Lung (tissue), 12 donors: ENCODE results near the gene NKD2. TPM values are rescaled to one million over a fixed set of nuclear protein-coding genes. Genes with fewer than 3 reads are reported as not detected.

Experiments
- ATAC-seq: fragments of 200-7000 bp; cut with Tn5 transposase; one replicate; pipeline ENCODE4 v1.9.1; 2020; ENCODE audit warnings: moderate number of reproducible peaks; ENCODE audit not compliant: insufficient read depth, low FRiP score
- DNase-seq, 3 donors: peaks; one replicate each; pipeline ENCODE4 v3.0.0-alpha.2; 2013 to 2017
- H3K27ac ChIP-seq, 2 donors: one replicate each; pipeline ENCODE4 v1.5.1; 2013; ENCODE audit warnings: mild to moderate bottlenecking in 2 of 2, moderate library complexity in 2 of 2, control low read depth in 1 of 2, inconsistent platforms in 1 of 2, low read depth in 1 of 2, low read length in 1 of 2
- H3K27me3 ChIP-seq, 3 donors: one replicate each; pipeline ENCODE4 v1.5.1; 2013; ENCODE audit warnings: low read length in 2 of 3; ENCODE audit not compliant: control insufficient read depth in 3 of 3, insufficient read depth in 3 of 3
- H3K36me3 ChIP-seq, 4 donors: one replicate each; pipeline ENCODE4 v1.5.1; 2013; ENCODE audit warnings: low read length in 4 of 4, mild to moderate bottlenecking in 1 of 4, moderate library complexity in 1 of 4; ENCODE audit not compliant: control insufficient read depth in 4 of 4, insufficient read depth in 4 of 4
- H3K4me1 ChIP-seq, 5 donors: one replicate each; pipeline ENCODE4 v1.5.1; 2013; ENCODE audit warnings: low read length in 5 of 5, mild to moderate bottlenecking in 2 of 5, moderate library complexity in 1 of 5; ENCODE audit not compliant: control insufficient read depth in 5 of 5, insufficient read depth in 5 of 5
- H3K4me3 ChIP-seq: one replicate; pipeline ENCODE4 v1.5.1; 2013; ENCODE audit warnings: mild to moderate bottlenecking, control low read depth, moderate library complexity
- H3K9ac ChIP-seq, 2 donors: one replicate each; pipeline ENCODE4 v1.5.1; 2013; ENCODE audit warnings: low read length in 2 of 2, control low read depth in 1 of 2; ENCODE audit not compliant: insufficient read depth in 1 of 2
- H3K9me3 ChIP-seq, 4 donors: one replicate each; pipeline ENCODE4 v1.5.1; 2013; ENCODE audit warnings: low read length in 3 of 4, mild to moderate bottlenecking in 1 of 4, moderate library complexity in 1 of 4; ENCODE audit not compliant: control insufficient read depth in 4 of 4, insufficient read depth in 3 of 4
- WGBS, 2 donors: extraction: QIAGEN DNeasy Blood & Tissue Kit; methylation state at CpG; one replicate each; pipeline ENCODE4 v1.1.7; 2013; 5-methylcytosine and 5-hydroxymethylcytosine counted together
- polyA plus RNA-seq, 2 donors: library from polyadenylated mRNA; stranded (reverse); fragments of 200-250 nt; gene quantifications; one replicate each; pipeline ENCODE4 v1.2.1, GENCODE V29; 2013
- total RNA-seq, 2 donors: library from RNA; depleted of rRNA in 1 of 2; stranded (reverse); fragments of >200 nt in 1 of 2; gene quantifications; one replicate each; pipeline ENCODE4 v1.2.1, GENCODE V29; 2014 to 2021
- TF ChIP-seq, protein P1 (sequence below): IDR thresholded peaks from 2 replicates; pipeline ENCODE4 v1.5.1; 2012; ENCODE audit warnings: mild to moderate bottlenecking; ENCODE audit errors: control extremely low read depth, extremely low read depth
- donor health status: control.
- donor health status: control.
- donor health status: Bipolar disorder and iron deficiency.
- donor health status: healthy.
- donor health status: DM: yes; HTN: yes; CAD: no.

Gene NKD2
- total and polyA plus RNA-seq, 4 donors: 9.9 to 88.0 (median 48.4) TPM

DNA sequence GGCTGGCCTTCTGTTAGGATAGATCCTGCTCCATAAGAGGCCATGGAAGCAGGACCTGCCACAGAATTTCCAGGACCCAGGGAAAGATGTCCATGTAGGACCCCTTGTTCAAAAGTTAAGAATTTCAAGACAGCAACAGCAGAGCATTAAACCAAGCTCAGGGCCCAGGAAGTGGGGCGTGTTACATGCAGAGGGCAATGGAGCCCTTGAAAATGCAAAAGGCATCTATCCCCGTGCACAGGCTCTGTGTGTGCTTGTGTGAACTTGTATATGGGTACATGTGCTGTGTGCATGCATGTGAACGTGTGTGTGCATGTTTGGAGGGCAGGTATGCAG, 14.4 kb upstream of the NKD2 start:
- Histone ChIP-seq H3K27ac (peak overlapping the region in 1 of 2 donors; percentile 13), H3K4me3 (no peak overlapping the region), H3K9ac (no peak overlapping the region), H3K4me1 (peaks cover 0 to 78% (median 36%) of the 10 kb centered on the region in 5 donors), H3K36me3 (no peaks in the 10 kb centered on the region), H3K27me3 (no peaks in the 10 kb centered on the region), H3K9me3 (no peaks in the 10 kb centered on the region)
- TF ChIP-seq, protein P1, sequence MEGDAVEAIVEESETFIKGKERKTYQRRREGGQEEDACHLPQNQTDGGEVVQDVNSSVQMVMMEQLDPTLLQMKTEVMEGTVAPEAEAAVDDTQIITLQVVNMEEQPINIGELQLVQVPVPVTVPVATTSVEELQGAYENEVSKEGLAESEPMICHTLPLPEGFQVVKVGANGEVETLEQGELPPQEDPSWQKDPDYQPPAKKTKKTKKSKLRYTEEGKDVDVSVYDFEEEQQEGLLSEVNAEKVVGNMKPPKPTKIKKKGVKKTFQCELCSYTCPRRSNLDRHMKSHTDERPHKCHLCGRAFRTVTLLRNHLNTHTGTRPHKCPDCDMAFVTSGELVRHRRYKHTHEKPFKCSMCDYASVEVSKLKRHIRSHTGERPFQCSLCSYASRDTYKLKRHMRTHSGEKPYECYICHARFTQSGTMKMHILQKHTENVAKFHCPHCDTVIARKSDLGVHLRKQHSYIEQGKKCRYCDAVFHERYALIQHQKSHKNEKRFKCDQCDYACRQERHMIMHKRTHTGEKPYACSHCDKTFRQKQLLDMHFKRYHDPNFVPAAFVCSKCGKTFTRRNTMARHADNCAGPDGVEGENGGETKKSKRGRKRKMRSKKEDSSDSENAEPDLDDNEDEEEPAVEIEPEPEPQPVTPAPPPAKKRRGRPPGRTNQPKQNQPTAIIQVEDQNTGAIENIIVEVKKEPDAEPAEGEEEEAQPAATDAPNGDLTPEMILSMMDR: no peak
- 88 to 89% methylated on average over 3 of the region's 3 CpGs for WGBS, 2 donors
- ATAC-seq: no peak
- DNase-seq: no peak

DNA sequence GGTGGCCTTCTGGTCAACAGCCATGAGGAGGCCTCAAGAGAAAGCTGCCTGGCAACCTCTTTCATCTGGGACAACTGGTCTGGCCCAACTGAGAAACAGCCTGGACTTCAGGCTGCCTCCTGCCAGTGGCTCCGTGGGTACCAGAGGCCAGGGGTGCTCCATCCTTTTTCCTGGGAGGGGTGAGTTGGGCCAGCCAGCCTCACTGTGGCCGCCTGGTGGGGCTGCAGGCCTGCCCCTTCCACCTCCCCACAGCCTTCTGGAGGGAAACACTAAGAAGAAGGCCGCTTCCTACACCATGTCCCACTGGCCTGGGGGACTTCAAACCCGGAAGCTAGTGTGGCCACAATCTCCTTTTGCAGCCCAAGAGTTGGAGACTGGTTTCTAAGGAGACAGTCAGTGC, 13.8 kb upstream of the NKD2 start:
- TF ChIP-seq, protein P1: no peak
- H3K9ac ChIP-seq: no peak overlapping the region
- H3K36me3 ChIP-seq: no peaks in the 10 kb centered on the region
- WGBS, 2 donors: 88 to 89% methylated on average over 4 of the region's 4 CpGs
- H3K27ac ChIP-seq: no peak overlapping the region
- no peaks in the 10 kb centered on the region for H3K27me3 ChIP-seq
- ATAC-seq: no peak
- DNase-seq: no peak
- H3K4me1 ChIP-seq: peaks cover 0 to 79% (median 36%) of the 10 kb centered on the region in 5 donors
- H3K4me3 ChIP-seq: no peak overlapping the region
- H3K9me3 ChIP-seq: no peaks in the 10 kb centered on the region

DNA sequence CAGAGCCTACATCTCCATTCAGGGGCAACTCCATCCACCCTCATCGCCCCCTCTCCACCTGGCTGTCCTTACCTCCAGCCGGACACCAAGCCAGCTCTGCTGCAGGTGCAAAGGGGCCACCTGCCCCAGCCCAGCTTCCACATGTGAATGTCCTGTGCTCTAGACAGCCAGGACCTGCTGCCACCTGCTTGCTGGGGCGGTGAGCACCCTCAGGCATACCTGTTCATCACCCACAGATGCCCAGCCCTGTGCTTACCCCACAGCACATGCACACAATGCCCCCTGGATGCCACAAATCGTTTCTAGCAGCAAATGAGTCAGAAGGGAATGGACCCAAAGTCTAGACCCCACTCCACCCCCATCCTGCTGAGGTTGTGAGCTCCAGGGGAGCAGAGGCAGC, 13.3 kb upstream of the NKD2 start:
- H3K27me3 ChIP-seq: no peaks in the 10 kb centered on the region
- peak in 1 of 3 donors; percentile 10 for DNase-seq
- H3K4me1 ChIP-seq: peaks cover 0 to 74% (median 36%) of the 10 kb centered on the region in 5 donors
- WGBS, 2 donors: 83 to 86% methylated on average over 4 of the region's 4 CpGs
- H3K9me3 ChIP-seq: no peaks in the 10 kb centered on the region
- no peak overlapping the region for H3K4me3 ChIP-seq
- TF ChIP-seq, protein P1: no peak
- no peak overlapping the region for H3K9ac ChIP-seq
- H3K27ac ChIP-seq: no peak overlapping the region
- no peak for ATAC-seq
- H3K36me3 ChIP-seq: no peaks in the 10 kb centered on the region

DNA sequence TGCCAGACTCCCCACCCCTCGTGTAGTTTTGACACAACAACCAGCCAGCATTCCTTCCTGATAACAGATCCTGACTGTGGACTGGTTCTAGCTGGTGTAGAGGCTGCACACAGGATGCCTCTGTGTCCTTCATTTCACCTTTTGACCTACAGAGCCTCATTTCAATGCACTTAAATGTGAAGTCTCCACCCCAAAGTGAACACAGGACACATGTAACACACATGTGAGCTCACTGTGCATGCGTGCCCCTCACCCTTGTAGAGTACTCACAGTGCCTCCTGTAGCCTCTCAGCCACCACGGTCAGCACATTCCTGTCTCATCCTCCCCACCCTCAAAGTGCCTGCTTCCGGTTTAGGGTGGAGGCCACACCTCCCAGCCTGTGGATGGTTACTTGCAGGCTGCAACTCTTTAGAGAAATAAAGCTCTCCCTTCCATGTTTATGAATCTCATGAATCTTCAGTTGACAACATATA, 11.6 kb upstream of the NKD2 start:
- 20 to 24% methylated on average over 4 of the region's 4 CpGs for WGBS, 2 donors
- TF ChIP-seq, protein P1: no peak
- H3K27ac ChIP-seq: peak overlapping the region; percentile 24 to 70
- H3K4me1 ChIP-seq: peaks cover 0 to 61% (median 31%) of the 10 kb centered on the region in 5 donors
- H3K4me3 ChIP-seq: no peak overlapping the region
- H3K9me3 ChIP-seq: no peaks in the 10 kb centered on the region
- no peak for ATAC-seq
- DNase-seq: peak; percentile 78 to 91 (median 89)
- peak overlapping the region in 1 of 2 donors; percentile 33 for H3K9ac ChIP-seq
- no peaks in the 10 kb centered on the region for H3K27me3 ChIP-seq
- H3K36me3 ChIP-seq: no peaks in the 10 kb centered on the region
